Left lung (tissue), 10 donors: ENCODE data around the gene IL1B. TPM values are rescaled to one million over a fixed set of nuclear protein-coding genes. Genes with fewer than 3 reads are reported as not detected.

Source experiments
- ATAC-seq: fragments of 200-7000 bp; cut with Tn5 transposase; one replicate; pipeline ENCODE4 v1.9.1; 2020; ENCODE audit warnings: moderate library complexity
- DNase-seq, 4 donors: peaks; one replicate each; pipeline ENCODE4 v3.0.0-alpha.2; 2013 to 2020
- H3K27ac ChIP-seq, 2 donors: fragments of 200-600 bp; sonication (generic) in 1 of 2; one replicate each; pipeline versions ENCODE4 v1.5.0 to v1.8.0; 2020 to 2021
- H3K27me3 ChIP-seq, 2 donors: fragments of 200-600 bp; sonication (generic) in 1 of 2; one replicate each; pipeline versions ENCODE4 v1.5.0 to v1.8.0; 2020 to 2021
- H3K36me3 ChIP-seq, 2 donors: fragments of 200-600 bp; sonication (generic) in 1 of 2; one replicate each; pipeline versions ENCODE4 v1.5.0 to v1.8.0; 2020 to 2021
- H3K4me1 ChIP-seq, 2 donors: fragments of 200-600 bp; one replicate each; pipeline ENCODE4 v1.8.0; 2021
- H3K4me3 ChIP-seq, 2 donors: fragments of 200-600 bp; sonication (generic) in 1 of 2; one replicate each; pipeline versions ENCODE4 v1.5.0 to v1.8.0; 2020 to 2021; ENCODE audit warnings: mild to moderate bottlenecking in 1 of 2
- H3K9me3 ChIP-seq, 2 donors: fragments of 200-600 bp; sonication (generic) in 1 of 2; one replicate each; pipeline versions ENCODE4 v1.5.0 to v1.8.0; 2020 to 2021
- intact Hi-C, 2 donors: fragments of 100-400 bp; cut with DNase I; formaldehyde crosslinking; loops; one replicate each; pipeline versions ENCODE4 v1.11.2 to v1.14.2; 2022
- polyA plus RNA-seq, 6 donors: library from polyadenylated mRNA; unstranded; fragments of 120-200 nt; gene quantifications; one replicate each; pipeline ENCODE4 v1.2.1, GENCODE V29; 2013; ENCODE audit not compliant: insufficient read length in 6 of 6
- total RNA-seq, 2 donors: library from RNA; stranded (reverse); fragmentation: NEBNext Ultra II Directional; extraction: Animal tissue kit (Norgen Biotek cat#: 25700); gene quantifications; one replicate each; pipeline ENCODE4 v1.2.1, GENCODE V29; 2021
- TF ChIP-seq, protein P1 (sequence below), 2 donors: fragments of 200-600 bp; sonication (generic) in 1 of 2; IDR thresholded peaks; one replicate each; pipeline versions ENCODE4 v1.5.0 to v1.8.0; 2021; ENCODE audit warnings: antibody characterized with exemption in 2 of 2
- donor health status: DM: no; HTN: yes; CAD: no.
- donor health status: DM: no; HTN: no; CAD: no.

IL1B gene
- total and polyA plus RNA-seq, 8 donors: 0.58 to 38.1 (median 2.2) TPM

DNA sequence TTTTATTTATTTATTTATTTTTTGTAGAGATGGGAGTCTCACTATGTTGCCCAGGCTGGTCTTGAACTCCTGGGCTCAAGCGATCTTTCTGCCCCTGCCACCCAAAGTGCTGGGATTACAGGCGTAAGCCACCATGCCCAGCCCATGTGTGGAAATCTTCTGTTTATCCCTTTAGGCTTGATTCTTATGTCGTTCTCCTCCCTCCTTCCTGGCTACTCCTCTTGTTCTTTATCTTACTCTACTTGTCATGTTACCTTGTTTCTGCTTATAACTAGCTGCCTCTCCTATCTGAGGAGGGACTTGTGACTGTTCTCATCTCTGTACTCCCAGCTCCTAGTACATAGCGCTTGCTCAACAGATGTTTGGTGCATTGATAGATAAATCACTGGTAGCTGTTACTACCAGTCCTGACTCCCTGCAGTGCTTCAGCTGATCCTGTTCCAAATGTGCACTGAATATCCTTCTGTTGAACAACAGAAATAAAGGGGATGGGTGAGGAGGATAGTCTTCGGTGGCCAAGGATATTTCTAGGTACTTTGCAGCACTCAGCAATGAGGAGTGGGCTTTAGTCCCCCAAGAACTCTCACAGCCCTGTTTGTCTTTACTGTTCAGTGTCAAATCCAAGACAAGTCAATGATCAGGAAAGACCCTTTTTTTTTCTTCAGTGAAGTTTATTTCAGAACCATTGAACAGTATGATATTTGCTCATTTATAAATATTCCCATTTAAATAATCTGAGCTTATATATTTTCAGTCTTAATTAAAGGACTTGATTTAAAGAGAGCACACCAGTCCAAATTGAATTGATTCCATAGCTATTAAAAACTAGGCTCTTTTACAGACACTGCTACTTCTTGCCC lies 7.2 kb downstream of the IL1B start:
- Histone ChIP-seq H3K36me3 (peaks cover 0 to 35% of the 10 kb centered on the region in 2 donors), H3K9me3 (no peaks in the 10 kb centered on the region), H3K4me1 (peaks cover 0 to 34% of the 10 kb centered on the region in 2 donors), H3K27me3 (no peaks in the 10 kb centered on the region), H3K4me3 (no peak overlapping the region), H3K27ac (peak overlapping the region in 1 of 2 donors; percentile 28)
- intact Hi-C loops: no loop called here
- TF ChIP-seq, protein P1, sequence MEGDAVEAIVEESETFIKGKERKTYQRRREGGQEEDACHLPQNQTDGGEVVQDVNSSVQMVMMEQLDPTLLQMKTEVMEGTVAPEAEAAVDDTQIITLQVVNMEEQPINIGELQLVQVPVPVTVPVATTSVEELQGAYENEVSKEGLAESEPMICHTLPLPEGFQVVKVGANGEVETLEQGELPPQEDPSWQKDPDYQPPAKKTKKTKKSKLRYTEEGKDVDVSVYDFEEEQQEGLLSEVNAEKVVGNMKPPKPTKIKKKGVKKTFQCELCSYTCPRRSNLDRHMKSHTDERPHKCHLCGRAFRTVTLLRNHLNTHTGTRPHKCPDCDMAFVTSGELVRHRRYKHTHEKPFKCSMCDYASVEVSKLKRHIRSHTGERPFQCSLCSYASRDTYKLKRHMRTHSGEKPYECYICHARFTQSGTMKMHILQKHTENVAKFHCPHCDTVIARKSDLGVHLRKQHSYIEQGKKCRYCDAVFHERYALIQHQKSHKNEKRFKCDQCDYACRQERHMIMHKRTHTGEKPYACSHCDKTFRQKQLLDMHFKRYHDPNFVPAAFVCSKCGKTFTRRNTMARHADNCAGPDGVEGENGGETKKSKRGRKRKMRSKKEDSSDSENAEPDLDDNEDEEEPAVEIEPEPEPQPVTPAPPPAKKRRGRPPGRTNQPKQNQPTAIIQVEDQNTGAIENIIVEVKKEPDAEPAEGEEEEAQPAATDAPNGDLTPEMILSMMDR (IDR thresholded peaks at IDR 0.05): no peak
- ATAC-seq (no peak), DNase-seq (no peak)

DNA sequence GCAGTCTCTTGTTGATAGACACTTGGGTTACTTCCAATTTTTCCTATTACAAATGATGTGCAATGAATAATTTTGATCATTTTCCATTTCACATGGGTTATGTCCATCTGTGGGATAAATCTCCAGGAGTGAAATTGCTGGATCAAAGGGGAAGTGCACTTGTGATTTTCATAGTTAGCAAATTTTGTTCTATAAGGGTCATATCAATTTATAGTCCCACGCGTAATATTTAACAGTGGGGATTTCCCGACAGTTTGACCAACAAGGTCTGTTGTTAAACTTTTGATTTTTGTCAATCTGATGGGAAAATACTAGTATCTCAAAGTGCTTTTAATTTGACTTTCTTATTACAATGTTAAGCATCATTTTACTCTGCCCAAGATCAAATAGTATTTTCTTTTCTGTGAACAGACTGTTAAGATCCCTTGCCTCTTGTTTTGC lies 8.3 kb downstream of the IL1B start:
- intact Hi-C loops: no loop called here
- TF ChIP-seq, protein P1 (IDR thresholded peaks at IDR 0.05): no peak
- Histone ChIP-seq H3K27ac (no peak overlapping the region), H3K4me1 (peaks cover 0 to 23% of the 10 kb centered on the region in 2 donors), H3K36me3 (peaks cover 0 to 30% of the 10 kb centered on the region in 2 donors), H3K27me3 (no peaks in the 10 kb centered on the region), H3K9me3 (no peaks in the 10 kb centered on the region), H3K4me3 (no peak overlapping the region)
- ATAC-seq (no peak), DNase-seq (no peak)

DNA sequence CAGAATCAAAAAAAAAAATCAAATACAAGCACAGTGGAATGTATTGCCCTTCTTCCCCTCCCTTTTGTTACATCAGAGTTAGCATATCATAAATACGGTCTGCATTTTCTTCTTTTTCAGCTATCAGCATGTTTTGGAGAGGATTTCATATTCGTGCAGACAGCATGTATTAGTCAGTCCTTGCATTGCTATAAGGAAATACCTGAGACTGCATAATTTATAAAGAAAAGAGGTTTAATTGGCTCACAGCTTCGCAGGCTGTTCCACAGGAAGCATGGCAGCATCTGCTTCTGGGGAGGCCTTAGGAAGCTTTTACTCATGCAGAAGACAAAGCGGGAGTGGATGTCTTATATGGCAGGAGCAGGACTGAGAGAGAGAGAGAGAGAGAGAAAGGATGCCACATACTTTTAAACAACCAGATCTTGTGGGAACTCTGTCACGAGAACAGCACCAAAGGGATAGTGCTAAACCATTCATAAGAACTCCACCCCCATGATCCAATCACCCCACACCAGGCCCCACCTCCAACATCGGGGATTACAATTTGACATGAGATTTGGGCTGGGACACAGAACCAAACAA lies 8.9 kb downstream of the IL1B start:
- Histone ChIP-seq H3K36me3 (peaks cover 0 to 24% of the 10 kb centered on the region in 2 donors), H3K27me3 (no peaks in the 10 kb centered on the region), H3K9me3 (no peaks in the 10 kb centered on the region), H3K27ac (no peak overlapping the region), H3K4me1 (peaks cover 0 to 19% of the 10 kb centered on the region in 2 donors), H3K4me3 (no peak overlapping the region)
- ATAC-seq: no peak
- no peak for DNase-seq
- TF ChIP-seq, protein P1 (IDR thresholded peaks at IDR 0.05): no peak
- intact Hi-C loops: no loop called here

DNA sequence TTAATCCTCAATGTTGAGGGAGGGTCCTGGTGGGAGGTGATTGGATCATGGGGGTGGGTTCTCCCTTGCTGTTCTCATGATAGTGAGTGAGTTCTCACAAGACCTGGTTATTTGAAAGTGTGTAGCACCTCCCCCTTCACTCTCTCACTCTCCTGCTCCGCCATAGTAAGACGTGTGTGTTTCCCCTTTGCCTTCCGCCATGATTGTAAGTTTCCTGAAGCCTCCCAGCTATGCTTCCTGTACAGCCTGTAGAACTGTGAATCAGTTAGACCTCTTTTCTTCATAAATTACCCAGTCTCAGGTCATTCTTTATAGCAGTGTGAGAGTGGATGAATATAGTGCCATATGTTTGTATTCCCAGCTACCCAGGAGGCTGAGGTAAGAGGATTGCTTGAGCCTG lies 9.6 kb downstream of the IL1B start:
- intact Hi-C loops: no loop called here
- no peak for ATAC-seq
- H3K36me3 ChIP-seq: peaks cover 0 to 19% of the 10 kb centered on the region in 2 donors

DNA sequence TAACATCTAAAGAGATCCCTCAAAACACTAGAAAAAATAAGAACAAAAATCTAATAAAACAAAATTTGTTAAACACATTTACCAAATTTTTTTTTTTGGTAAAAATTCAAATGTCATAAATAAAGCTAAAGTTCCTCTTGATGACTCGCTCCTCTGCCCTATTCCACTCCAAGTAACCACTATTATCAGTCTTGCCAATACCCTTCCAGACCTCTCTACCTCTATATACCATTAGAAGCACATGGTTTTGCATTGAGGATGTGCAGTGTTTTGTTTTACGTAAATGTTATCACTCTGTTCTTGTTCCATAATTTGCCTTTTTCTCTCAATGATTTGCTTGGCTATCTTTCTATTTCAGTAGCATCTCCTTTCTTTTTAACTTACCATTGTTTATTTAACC lies 10.9 kb downstream of the IL1B start:
- TF ChIP-seq, protein P1 (IDR thresholded peaks at IDR 0.05): no peak
- Histone ChIP-seq H3K9me3 (no peaks in the 10 kb centered on the region), H3K4me3 (no peak overlapping the region), H3K4me1 (no peaks in the 10 kb centered on the region), H3K27me3 (no peaks in the 10 kb centered on the region), H3K36me3 (peaks cover 0 to 9% of the 10 kb centered on the region in 2 donors), H3K27ac (no peak overlapping the region)
- no peak for ATAC-seq
- DNase-seq: no peak
- intact Hi-C loops: no loop called here

More for the DNA sequence above, 9.6 kb downstream of the IL1B start:
- H3K27ac ChIP-seq: no peak overlapping the region
- H3K9me3 ChIP-seq: no peaks in the 10 kb centered on the region
- H3K27me3 ChIP-seq: no peaks in the 10 kb centered on the region
- peaks cover 0 to 12% of the 10 kb centered on the region in 2 donors for H3K4me1 ChIP-seq
- no peak overlapping the region for H3K4me3 ChIP-seq
- TF ChIP-seq, protein P1 (IDR thresholded peaks at IDR 0.05): no peak
- DNase-seq: no peak
